ENCODE results near the gene SERINC4. TPM values are rescaled to one million over a fixed set of nuclear protein-coding genes. Genes with fewer than 3 reads are reported as not detected.
"Not testable (repeated sequence)": the region's sequence is repeated elsewhere in the genome, so short reads cannot be mapped to it uniquely, and the experiment has no call there.

Gene SERINC4
- not detected in 2 replicates for total RNA-seq

DNA sequence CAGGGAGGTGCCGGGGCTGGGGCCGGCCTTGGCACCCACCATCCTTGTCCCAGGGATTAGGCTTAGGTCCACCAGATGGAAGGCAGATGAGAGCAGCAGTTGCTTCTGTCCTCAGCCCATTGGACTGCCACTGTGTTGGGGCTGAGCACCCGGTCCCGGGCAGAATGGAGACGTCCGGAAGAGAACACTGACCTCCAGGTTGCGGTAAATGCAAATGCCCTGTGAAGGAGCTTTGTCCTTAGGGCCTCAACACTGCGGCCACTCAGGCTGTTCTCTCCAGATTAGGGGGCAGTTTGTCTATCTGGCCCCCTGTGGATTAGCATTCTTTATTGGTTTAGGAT, at the start of gene SERINC4:
Gene SERINC4 (minus strand): TSS at position 276 of the 341 bp plus-strand sequence. CDS start 234 bp downstream, at position 42.
- no peak for DNase-seq (ENCODE audit: low read depth)
- TF ChIP-seq, protein P1, sequence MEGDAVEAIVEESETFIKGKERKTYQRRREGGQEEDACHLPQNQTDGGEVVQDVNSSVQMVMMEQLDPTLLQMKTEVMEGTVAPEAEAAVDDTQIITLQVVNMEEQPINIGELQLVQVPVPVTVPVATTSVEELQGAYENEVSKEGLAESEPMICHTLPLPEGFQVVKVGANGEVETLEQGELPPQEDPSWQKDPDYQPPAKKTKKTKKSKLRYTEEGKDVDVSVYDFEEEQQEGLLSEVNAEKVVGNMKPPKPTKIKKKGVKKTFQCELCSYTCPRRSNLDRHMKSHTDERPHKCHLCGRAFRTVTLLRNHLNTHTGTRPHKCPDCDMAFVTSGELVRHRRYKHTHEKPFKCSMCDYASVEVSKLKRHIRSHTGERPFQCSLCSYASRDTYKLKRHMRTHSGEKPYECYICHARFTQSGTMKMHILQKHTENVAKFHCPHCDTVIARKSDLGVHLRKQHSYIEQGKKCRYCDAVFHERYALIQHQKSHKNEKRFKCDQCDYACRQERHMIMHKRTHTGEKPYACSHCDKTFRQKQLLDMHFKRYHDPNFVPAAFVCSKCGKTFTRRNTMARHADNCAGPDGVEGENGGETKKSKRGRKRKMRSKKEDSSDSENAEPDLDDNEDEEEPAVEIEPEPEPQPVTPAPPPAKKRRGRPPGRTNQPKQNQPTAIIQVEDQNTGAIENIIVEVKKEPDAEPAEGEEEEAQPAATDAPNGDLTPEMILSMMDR (conservative IDR thresholded peaks at IDR 0.05; ENCODE audit: low read depth, low read length): no peak
- peak within 1 kb of the TSS; percentile 70 for H3K4me3 ChIP-seq (ENCODE audit: low read depth, low read length)

GRCh38 chr15:43845421-43845820, 45.4 kb upstream of the SERINC4 start:
- DNase-seq (ENCODE audit: low read depth): no peak
- TF ChIP-seq, protein P1 (conservative IDR thresholded peaks at IDR 0.05; ENCODE audit: low read depth, low read length): no peak
- H3K4me3 ChIP-seq (ENCODE audit: low read depth, low read length): no peak overlapping the region

- not testable (repeated sequence) for H3K4me3 ChIP-seq (ENCODE audit: low read depth, low read length); DNase-seq (ENCODE audit: low read depth)
Measured at GRCh38 chr15:43832485-43832884, 32.5 kb upstream of the SERINC4 start.

DNA sequence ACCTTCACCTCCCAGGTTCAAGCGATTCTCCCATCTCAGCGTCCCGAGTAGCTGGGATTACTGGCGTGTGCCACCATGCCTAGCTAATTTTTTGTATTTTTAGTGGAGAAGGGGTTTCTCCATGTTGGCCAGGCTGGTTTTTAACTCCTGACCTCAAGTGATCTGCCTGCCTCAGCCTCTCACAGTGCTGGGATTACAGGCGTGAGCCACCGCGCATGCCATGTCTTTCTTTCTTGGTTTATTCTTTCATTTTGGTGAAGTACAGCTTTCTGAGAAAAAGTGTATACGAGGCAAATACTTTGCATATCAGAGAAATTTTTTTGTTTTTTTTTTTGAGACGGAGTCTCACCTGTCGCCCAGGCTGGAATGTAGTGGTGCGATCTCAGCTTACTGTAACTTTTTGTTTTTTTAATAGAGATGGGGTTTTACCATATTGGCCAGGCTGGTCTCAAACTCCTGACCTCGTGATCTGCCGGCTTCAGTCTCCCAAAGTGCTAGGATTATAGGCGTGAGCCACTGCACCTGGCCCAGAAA, 31.6 kb upstream of the SERINC4 start:
- DNase-seq (ENCODE audit: low read depth); H3K4me3 ChIP-seq (ENCODE audit: low read depth, low read length): not testable (repeated sequence)

GRCh38 chr15:43830691-43831275, 30.8 kb upstream of the SERINC4 start:
- H3K4me3 ChIP-seq (ENCODE audit: low read depth, low read length); DNase-seq (ENCODE audit: low read depth): not testable (repeated sequence)

DNA sequence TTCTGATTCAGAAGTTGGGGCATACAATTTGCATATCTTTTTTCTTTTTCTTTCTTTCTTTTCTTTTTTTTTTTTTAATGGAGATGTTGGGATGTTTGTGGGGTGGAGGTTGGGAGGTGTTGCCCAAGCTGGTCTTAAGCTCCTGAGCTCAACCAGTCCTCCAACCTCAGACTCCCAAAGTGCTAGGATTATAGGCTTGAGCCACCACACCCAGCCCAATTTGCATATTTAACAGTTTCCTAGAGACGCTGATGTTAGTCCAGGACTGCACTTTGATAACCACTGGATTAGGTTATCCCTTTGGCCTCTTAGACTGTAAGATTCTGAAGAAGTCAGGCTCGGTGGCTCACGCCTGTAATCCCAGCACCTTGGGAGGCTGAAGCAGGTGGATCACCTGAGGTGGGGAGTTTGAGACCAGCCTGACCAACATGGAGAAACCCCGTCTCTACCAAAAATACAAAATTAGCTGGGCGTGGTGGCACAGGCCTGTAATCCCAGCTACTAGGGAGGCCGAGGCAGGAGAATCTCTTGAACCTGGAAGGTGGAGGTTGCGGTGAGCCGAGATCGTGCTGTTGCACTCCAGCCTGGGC, 30.0 kb upstream of the SERINC4 start:
- H3K4me3 ChIP-seq (ENCODE audit: low read depth, low read length); DNase-seq (ENCODE audit: low read depth): not testable (repeated sequence)

- TF ChIP-seq, protein P1 (conservative IDR thresholded peaks at IDR 0.05; ENCODE audit: low read depth, low read length): no peak
- no peak overlapping the region for H3K4me3 ChIP-seq (ENCODE audit: low read depth, low read length)
- DNase-seq (ENCODE audit: low read depth): no peak
Measured at GRCh38 chr15:43828061-43828657, 28.1 kb upstream of the SERINC4 start.

DNA sequence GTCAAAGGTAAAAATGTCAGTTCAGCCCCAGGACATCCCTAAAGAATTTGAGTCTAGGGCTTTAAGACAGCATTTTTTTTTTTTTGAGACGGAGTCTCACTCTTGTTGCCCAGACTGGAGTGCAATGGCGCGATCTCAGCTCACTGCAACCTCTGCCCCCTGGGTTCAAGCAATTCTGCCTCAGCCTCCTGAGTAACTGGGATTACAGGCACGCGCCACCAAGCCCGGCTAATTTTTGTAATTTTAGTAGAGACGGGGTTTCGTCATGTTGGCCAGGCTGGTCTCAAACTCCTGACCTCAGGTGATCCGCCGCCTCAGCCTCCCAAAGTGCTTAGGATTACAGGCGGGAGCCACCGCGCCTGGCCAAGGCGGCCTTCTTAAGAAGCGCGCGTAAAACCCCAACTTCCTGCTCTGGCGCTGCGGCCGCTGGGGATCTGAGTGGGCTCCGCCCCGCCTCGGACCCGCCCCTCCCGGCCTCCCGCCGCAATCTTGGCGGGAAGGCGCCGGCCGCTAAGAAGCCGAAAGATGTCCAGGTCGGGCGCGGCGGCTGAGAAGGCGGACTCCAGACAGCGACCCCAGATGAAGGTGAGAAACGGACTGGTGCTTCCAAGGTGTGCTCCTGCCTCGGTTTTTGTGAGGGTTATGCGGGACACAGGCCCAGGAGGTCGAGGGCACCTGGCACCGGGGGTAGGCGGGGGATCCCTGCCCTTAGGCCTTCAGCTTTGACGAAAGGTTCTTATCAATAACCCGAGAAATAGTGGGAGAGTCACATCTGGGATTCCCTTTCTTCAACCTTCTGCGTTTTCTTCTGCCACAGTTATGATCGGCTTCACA, 26.7 kb upstream of the SERINC4 start, which contains the start of gene WDR76:
Gene WDR76 (plus strand): TSS at position 495 of the 834 bp plus-strand sequence. CDS start 31 bp downstream, at position 526.
- DNase-seq (ENCODE audit: low read depth): no peak
- TF ChIP-seq, protein P1 (conservative IDR thresholded peaks at IDR 0.05; ENCODE audit: low read depth, low read length): no peak
- peak within 1 kb of the TSS; percentile 64 for H3K4me3 ChIP-seq (ENCODE audit: low read depth, low read length)

Data from epithelial cell of proximal tubule (primary cell).